Lower leg skin (tissue), 3 donors: ENCODE measurements around the gene SMG1.
"Not testable (repeated sequence)": the region's sequence is repeated elsewhere in the genome, so short reads cannot be mapped to it uniquely, and the experiment has no call there.

Experiments used
- POLR2A ChIP-seq, 2 donors: fragments of 450-650 bp; IDR thresholded peaks; one replicate each; pipeline ENCODE4 v1.6.1; 2016 to 2017; ENCODE audit warnings: antibody characterized with exemption in 2 of 2, mild to moderate bottlenecking in 1 of 2, moderate library complexity in 1 of 2
- TF ChIP-seq, protein P1 (sequence below), 3 donors: fragments of 450-650 bp; IDR thresholded peaks; one replicate each; pipeline ENCODE4 v1.5.1; 2016; ENCODE audit warnings: antibody characterized with exemption in 3 of 3, mild to moderate bottlenecking in 3 of 3, moderate library complexity in 2 of 3

- TF ChIP-seq POLR2A (IDR thresholded peaks at IDR 0.05): not testable (repeated sequence)
- TF ChIP-seq, protein P1, sequence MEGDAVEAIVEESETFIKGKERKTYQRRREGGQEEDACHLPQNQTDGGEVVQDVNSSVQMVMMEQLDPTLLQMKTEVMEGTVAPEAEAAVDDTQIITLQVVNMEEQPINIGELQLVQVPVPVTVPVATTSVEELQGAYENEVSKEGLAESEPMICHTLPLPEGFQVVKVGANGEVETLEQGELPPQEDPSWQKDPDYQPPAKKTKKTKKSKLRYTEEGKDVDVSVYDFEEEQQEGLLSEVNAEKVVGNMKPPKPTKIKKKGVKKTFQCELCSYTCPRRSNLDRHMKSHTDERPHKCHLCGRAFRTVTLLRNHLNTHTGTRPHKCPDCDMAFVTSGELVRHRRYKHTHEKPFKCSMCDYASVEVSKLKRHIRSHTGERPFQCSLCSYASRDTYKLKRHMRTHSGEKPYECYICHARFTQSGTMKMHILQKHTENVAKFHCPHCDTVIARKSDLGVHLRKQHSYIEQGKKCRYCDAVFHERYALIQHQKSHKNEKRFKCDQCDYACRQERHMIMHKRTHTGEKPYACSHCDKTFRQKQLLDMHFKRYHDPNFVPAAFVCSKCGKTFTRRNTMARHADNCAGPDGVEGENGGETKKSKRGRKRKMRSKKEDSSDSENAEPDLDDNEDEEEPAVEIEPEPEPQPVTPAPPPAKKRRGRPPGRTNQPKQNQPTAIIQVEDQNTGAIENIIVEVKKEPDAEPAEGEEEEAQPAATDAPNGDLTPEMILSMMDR (IDR thresholded peaks at IDR 0.05): not testable (repeated sequence)
Observed at GRCh38 chr16:18925215-18925985, 808 bp downstream of the SMG1 start.
